DND-41 (cell line): ENCODE data around the gene S1PR2.

Experiments used
- ATAC-seq: fragments of 200-7000 bp; cut with Tn5 transposase; 3 replicates; pipeline ENCODE4 v1.9.1; 2021; ENCODE audit warnings: low read depth; ENCODE audit not compliant: insufficient read depth
- DNase-seq: peaks from one replicate; pipeline ENCODE4 v3.0.0-alpha.2; 2020
- H2AFZ ChIP-seq: 2 replicates; pipeline ENCODE4 v1.6.0; 2012; ENCODE audit warnings: low read depth, low read length
- H3K27ac ChIP-seq: 2 replicates; pipeline ENCODE4 v1.5.1; 2012; ENCODE audit warnings: low read length, inconsistent platforms
- H3K27me3 ChIP-seq: fragments of 200-600 bp; sonication (generic); 2 replicates; pipeline ENCODE4 v1.6.0; 2012; ENCODE audit warnings: low read length, mild to moderate bottlenecking, inconsistent platforms; ENCODE audit not compliant: insufficient read depth, poor library complexity
- H3K36me3 ChIP-seq: 2 replicates; pipeline ENCODE4 v1.5.1; 2012; ENCODE audit warnings: low read length, inconsistent platforms; ENCODE audit not compliant: insufficient read depth
- H3K4me1 ChIP-seq: 2 replicates; pipeline ENCODE4 v1.5.1; 2012; ENCODE audit warnings: mild to moderate bottlenecking, low read length; ENCODE audit not compliant: insufficient read depth
- H3K4me2 ChIP-seq: 2 replicates; pipeline ENCODE4 v1.6.0; 2012; ENCODE audit warnings: mild to moderate bottlenecking, moderate library complexity, low read length, inconsistent platforms; ENCODE audit not compliant: insufficient read depth
- H3K4me3 ChIP-seq, 2 experiments: fragments of 200-600 bp in 1 of 2; shearing (Covaris generic) in 1 of 2; 2 replicates each; pipeline ENCODE4 v1.5.1; 2012 to 2016; ENCODE audit warnings: inconsistent platforms in 2 of 2, low read length in 2 of 2, mild to moderate bottlenecking in 2 of 2, low read depth in 1 of 2, moderate library complexity in 1 of 2
- H3K79me2 ChIP-seq: 2 replicates; pipeline ENCODE4 v1.6.0; 2012; ENCODE audit warnings: low read length, inconsistent platforms; ENCODE audit not compliant: insufficient read depth
- H3K9ac ChIP-seq: 2 replicates; pipeline ENCODE4 v1.6.0; 2012; ENCODE audit warnings: low read depth, mild to moderate bottlenecking, inconsistent platforms, low read length, moderate library complexity
- H3K9me3 ChIP-seq: 2 replicates; pipeline ENCODE4 v1.5.1; 2012; ENCODE audit warnings: low read length, moderate library complexity, mild to moderate bottlenecking, inconsistent platforms; ENCODE audit not compliant: insufficient read depth, severe bottlenecking
- H4K20me1 ChIP-seq: 2 replicates; pipeline ENCODE4 v1.6.0; 2012; ENCODE audit warnings: low read length; ENCODE audit not compliant: insufficient read depth
- EZH2 ChIP-seq: IDR thresholded peaks from 3 replicates; pipeline ENCODE4 v1.6.1; 2012; ENCODE audit warnings: borderline replicate concordance, low read depth, mild to moderate bottlenecking, moderate library complexity, low read length, inconsistent platforms; ENCODE audit not compliant: severe bottlenecking
- TF ChIP-seq, protein P1 (sequence below): IDR thresholded peaks from 2 replicates; pipeline ENCODE4 v1.5.1; 2012; ENCODE audit warnings: borderline replicate concordance, low read length, moderate library complexity, mild to moderate bottlenecking; ENCODE audit not compliant: poor library complexity, severe bottlenecking; ENCODE audit errors: extremely low read depth

S1PR2 gene

DNA sequence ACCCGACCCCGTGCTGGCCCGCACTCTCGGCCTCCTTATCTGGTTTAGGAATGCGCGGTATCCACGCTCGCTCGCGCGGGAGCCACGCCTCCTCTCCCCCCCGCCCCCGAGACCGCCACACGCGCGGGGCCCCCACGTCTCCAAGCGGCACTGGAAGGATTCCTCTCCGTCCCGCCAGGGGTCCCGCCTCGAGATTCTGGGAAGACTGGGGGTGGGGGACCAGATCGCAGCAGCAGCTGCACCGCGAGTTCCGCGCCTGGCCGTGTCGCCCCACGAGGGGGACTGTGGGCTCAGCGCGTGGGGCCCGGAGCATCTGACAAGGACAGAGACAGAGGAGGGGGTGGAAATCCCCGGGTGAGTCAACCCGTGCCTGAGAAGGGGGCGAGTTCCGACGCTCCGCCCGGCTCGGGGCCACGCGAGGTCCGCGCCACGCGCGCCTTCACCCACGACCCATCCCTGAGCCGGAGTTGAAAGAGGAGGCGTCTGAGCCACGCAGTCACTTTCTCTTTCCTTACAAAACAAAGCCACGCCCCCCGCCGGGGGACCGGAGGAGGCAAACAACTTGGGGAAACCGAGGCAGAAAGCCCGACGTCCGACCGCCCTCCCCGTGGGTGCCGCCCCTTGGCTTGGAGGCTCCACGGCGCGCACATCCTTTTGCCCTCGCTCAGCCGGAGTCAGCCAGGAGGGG is 814 bp downstream of the S1PR2 start:
- H3K79me2 ChIP-seq, result no peaks in the 10 kb centered on the region
- DNase-seq, result peak; percentile 44
- H3K27ac ChIP-seq, result peak overlapping the region; percentile 50; the same call in 1 of the 2 replicates

DNA sequence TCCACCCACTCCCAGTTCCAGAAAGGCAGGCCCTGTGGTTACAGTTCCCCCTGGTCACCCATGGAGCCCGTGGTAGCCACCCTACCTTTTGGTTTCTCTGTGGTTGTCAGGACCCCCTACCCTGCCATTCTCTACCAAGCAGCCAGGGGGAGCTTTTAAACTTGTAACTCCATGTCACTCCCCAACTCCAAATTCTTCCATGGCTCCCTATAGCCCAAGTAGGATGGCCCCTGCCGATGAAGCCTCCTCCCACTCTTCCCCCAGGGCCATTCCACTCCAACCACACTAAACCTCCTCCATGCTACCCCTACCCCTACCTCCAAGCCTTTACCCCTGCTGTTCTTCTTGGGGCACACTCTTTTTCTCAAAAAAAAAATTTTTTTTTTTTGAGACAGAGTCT is 2.2 kb downstream of the S1PR2 start:
- H3K9me3 ChIP-seq, result no peaks in the 10 kb centered on the region
- H3K27ac ChIP-seq, result no peak overlapping the region
- peaks cover 10% of the 10 kb centered on the region for H3K27me3 ChIP-seq
- peaks cover 20% of the 10 kb centered on the region for H3K4me1 ChIP-seq
- H3K4me2 ChIP-seq, result no peak overlapping the region
- H3K79me2 ChIP-seq, result no peaks in the 10 kb centered on the region
- TF ChIP-seq EZH2, result no peak
- TF ChIP-seq, protein P1, sequence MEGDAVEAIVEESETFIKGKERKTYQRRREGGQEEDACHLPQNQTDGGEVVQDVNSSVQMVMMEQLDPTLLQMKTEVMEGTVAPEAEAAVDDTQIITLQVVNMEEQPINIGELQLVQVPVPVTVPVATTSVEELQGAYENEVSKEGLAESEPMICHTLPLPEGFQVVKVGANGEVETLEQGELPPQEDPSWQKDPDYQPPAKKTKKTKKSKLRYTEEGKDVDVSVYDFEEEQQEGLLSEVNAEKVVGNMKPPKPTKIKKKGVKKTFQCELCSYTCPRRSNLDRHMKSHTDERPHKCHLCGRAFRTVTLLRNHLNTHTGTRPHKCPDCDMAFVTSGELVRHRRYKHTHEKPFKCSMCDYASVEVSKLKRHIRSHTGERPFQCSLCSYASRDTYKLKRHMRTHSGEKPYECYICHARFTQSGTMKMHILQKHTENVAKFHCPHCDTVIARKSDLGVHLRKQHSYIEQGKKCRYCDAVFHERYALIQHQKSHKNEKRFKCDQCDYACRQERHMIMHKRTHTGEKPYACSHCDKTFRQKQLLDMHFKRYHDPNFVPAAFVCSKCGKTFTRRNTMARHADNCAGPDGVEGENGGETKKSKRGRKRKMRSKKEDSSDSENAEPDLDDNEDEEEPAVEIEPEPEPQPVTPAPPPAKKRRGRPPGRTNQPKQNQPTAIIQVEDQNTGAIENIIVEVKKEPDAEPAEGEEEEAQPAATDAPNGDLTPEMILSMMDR, result peak; percentile 66
- no peak overlapping the region for H3K4me3 ChIP-seq
- 0 out of 3 replicates have a peak, but pooled peaks have one; percentile 29 for ATAC-seq
- DNase-seq, result peak; percentile 40
- no peaks in the 10 kb centered on the region; the same call in none of the 2 replicates for H4K20me1 ChIP-seq
- H2AFZ ChIP-seq, result no peak overlapping the region
- no peak overlapping the region for H3K9ac ChIP-seq
- H3K36me3 ChIP-seq, result no peaks in the 10 kb centered on the region

More for the DNA sequence above, 814 bp downstream of the S1PR2 start:
- peak overlapping the region; percentile 24 to 58; a peak in 3 of 4 replicates for H3K4me3 ChIP-seq
- no peaks in the 10 kb centered on the region for H3K36me3 ChIP-seq
- peak overlapping the region; percentile 80 for H2AFZ ChIP-seq
- peak; percentile 35; the same call in 2 of the 3 replicates for ATAC-seq
- H3K4me2 ChIP-seq, result peak overlapping the region; percentile 87
- H3K9me3 ChIP-seq, result no peaks in the 10 kb centered on the region
- TF ChIP-seq, protein P1, result no peak
- TF ChIP-seq EZH2, result no peak
- no peaks in the 10 kb centered on the region; the same call in 1 of the 2 replicates for H4K20me1 ChIP-seq
- peak overlapping the region; percentile 70 for H3K9ac ChIP-seq
- peaks cover 22% of the 10 kb centered on the region for H3K4me1 ChIP-seq
- H3K27me3 ChIP-seq, result peaks cover 10% of the 10 kb centered on the region

DNA sequence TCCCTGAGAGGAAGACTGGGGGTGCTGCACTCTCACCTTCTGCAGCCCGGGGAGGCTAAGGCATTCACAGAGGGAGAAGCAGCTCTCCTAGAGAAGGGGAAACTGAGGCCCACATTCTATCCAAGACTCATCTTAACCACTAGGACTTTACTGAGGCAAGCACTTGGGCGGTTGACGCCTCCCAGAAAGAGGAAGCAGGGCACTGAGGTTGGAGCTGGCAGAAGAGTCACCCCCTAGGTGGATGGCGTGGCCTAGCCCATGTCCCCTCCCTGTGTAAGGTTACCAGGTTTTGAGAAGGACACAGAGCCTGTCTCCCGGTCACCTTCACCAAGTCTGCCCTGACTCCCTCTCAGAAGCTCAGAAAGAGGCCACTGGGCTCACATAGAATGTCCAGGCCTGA is 2.7 kb downstream of the S1PR2 start:
- H3K79me2 ChIP-seq, result no peaks in the 10 kb centered on the region
- no peaks in the 10 kb centered on the region for H3K36me3 ChIP-seq
- H3K4me1 ChIP-seq, result peaks cover 20% of the 10 kb centered on the region
- H4K20me1 ChIP-seq, result no peaks in the 10 kb centered on the region; the same call in none of the 2 replicates
- no peak for DNase-seq
- no peak overlapping the region for H2AFZ ChIP-seq
- ATAC-seq, result no peak
- H3K4me2 ChIP-seq, result no peak overlapping the region
- TF ChIP-seq EZH2, result no peak
- TF ChIP-seq, protein P1, result no peak
- H3K9ac ChIP-seq, result no peak overlapping the region
- no peak overlapping the region for H3K27ac ChIP-seq
- no peaks in the 10 kb centered on the region for H3K9me3 ChIP-seq
- no peak overlapping the region for H3K4me3 ChIP-seq
- peaks cover 10% of the 10 kb centered on the region for H3K27me3 ChIP-seq
